T follicular helper cell (primary cell): ENCODE results near the gene ADGRG2.
"Not testable (repeated sequence)": the region's sequence is repeated elsewhere in the genome, so short reads cannot be mapped to it uniquely, and the experiment has no call there.

Experiments
- DNase-seq: peaks from one replicate; pipeline ENCODE4 v3.0.0-alpha.2; 2020; ENCODE audit warnings: low read depth

Gene ADGRG2

GRCh38 chrX:18998653-18999052 lies 123.6 kb downstream of the ADGRG2 start:
- no peak for DNase-seq

DNA sequence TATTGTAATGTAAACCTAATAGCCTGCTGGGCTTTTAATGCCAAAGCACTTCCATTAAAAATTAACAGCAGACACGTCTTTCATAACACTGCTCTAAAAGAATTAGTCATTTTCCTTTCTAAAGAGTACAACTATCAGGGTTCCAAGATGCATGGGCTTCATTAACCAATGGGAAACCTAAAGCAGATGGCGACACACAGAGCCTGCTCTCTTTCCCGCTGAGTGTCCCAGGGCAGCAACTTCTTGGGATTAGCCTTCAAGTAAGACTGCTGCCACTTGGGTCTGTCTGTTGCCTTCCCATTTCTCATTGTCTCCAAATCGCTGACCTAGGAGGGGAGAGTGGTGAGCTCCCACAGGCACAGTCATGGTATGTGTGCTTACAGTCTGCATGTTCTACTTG lies 124.4 kb downstream of the ADGRG2 start:
- DNase-seq = no peak

GRCh38 chrX:18996536-18996935 lies 125.7 kb downstream of the ADGRG2 start:
- DNase-seq = no peak

GRCh38 chrX:18995221-18995620 lies 127.0 kb downstream of the ADGRG2 start:
- no peak for DNase-seq

GRCh38 chrX:18994713-18995112 lies 127.6 kb downstream of the ADGRG2 start:
- no peak for DNase-seq

- no peak for DNase-seq
Measured at GRCh38 chrX:18992829-18993228, 129.4 kb downstream of the ADGRG2 start.

GRCh38 chrX:18985186-18985435 lies 137.2 kb downstream of the ADGRG2 start:
- DNase-seq = no peak

- peak; percentile 80 for DNase-seq
Measured at GRCh38 chrX:18984381-18985185, 137.7 kb downstream of the ADGRG2 start.

DNA sequence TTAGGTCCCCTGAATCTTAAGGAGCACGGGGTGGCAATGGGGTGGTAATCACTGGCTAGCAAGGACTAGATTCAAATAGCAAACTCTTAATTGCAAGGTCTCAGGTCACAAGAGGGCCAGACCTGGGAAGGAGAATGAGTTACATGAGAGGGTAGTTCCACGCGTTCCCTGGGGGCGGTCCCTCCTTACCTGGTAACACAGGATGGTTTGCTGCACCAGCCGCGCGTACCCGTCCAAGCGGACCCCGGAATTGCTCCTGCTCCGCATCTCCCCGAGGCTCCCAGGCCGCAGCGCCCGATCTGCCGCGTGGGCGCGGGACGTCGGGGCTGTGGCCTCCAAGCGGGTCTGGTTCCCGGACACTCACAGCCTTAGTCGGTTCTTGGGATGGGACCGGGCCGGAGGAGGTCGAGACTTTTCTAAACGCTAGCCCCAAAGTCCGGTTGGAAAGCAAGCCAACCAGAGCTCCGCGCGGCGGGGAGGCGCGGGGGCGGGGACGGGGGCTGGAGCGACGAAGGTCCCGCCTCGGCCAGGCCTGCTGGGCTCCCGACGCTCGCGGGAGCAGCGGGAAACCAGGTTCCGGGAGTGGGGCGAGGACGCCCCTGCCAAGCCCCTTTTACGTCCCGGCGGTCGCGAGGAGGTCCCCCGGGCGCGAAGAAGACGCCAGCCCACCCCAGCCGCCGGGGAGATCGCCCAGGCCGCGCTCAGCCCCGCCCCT lies 138.4 kb downstream of the ADGRG2 start, which contains the start of gene PHKA2:
Gene PHKA2 (minus strand): TSS at position 449 of the 715 bp plus-strand sequence. CDS start 182 bp downstream, at position 267.
- peak; percentile 2 for DNase-seq

DNA sequence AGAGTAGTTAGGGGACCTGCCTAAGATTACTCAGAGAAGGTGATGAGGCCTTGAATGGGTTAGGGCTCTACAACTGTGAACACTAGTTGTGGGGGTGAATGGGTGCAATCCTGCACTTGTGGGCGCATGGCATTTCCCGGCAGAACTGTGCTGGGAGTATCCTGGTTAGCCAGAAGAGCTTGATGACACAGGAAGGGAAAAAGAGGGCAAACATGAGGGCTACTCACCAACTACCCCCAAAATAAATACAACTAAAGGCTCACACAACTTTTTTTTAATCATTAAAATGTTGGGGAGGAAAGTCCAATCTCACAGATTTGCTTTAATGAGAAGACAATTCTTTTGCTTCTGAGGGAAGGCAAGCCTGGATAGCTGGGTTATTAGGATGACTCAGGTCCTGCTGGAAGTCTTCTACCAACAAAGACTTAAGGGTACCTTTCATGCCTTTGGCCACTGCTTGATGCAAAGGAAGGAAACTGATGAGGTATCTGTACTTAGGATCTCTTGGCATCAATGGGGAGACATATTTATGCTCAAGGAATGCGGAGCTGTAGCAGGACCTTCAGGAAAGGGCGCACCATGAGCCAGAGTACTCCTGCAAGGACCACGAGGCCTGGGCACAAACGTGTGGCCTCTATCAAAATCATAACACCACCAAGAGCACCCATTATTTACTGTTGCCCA lies 141.0 kb downstream of the ADGRG2 start:
- no peak for DNase-seq

DNA sequence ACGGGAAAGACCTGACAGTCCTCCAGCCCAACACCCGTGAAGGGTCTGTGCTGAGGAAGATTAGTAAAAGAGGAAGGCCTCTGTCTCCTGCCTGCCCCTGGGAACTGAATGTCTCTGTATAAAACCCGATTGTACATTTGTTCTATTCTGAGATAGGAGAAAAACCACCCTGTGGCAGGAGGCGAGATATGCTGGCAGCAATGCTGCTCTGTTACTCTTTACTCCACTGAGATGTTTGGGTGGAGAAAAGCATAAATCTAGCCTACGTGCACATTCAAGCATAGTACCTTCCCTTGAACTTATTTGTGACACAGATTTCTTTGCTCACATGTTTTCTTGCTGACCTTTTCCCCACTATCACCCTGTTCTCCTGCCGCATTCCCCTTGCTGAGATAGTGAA lies 142.0 kb downstream of the ADGRG2 start:
- DNase-seq = not testable (repeated sequence)

GRCh38 chrX:18974993-18975392 lies 147.3 kb downstream of the ADGRG2 start:
- DNase-seq = no peak

GRCh38 chrX:18973527-18974192 lies 148.6 kb downstream of the ADGRG2 start:
- no peak for DNase-seq

GRCh38 chrX:18971506-18971905 lies 150.8 kb downstream of the ADGRG2 start:
- DNase-seq = no peak

GRCh38 chrX:18970465-18970864 lies 151.8 kb downstream of the ADGRG2 start:
- no peak for DNase-seq

DNA sequence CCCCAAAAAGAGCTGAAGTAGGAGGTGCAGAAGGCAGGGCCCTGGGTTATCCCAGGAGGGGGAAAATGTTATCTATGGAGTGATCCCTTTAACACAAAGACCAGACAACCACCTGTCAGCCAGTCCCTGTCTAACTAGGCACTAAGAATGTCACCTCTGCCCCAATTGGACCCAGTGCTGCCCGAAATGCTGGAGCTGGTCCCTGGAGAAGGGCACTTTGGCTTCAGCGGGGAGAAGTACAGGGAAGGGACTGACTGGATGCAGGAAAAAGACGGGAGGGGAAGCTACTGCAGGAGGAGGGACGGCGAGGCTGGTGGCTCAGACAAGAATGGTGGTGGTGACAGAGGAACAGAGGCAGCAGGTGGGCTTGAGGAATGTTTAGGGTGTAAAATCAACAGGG lies 155.6 kb downstream of the ADGRG2 start:
- DNase-seq = no peak

DNA sequence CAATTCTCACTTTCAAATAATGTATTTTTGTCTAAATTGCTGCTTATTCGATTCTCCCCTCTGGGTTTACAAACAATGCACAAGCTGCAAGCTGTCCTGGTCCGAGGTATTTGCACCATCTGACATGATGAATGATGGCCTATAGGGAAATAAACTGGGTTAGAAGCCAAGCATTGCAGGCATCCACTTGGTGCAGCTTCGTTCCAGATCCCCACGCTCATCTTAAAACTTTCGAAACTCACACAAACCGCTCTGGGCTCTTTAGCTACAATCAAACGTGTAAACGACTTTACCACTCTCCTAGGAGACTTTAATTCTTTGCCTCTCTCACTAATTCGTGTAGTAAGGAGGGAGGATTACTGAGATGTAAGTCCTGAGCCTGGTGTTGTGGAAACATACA lies 157.4 kb downstream of the ADGRG2 start:
- no peak for DNase-seq

GRCh38 chrX:18964026-18964425 lies 158.2 kb downstream of the ADGRG2 start:
- no peak for DNase-seq

GRCh38 chrX:18962329-18962728 lies 159.9 kb downstream of the ADGRG2 start:
- DNase-seq = no peak

GRCh38 chrX:18961686-18962085 lies 160.6 kb downstream of the ADGRG2 start:
- no peak for DNase-seq

GRCh38 chrX:18956303-18957032 lies 165.8 kb downstream of the ADGRG2 start:
- no peak for DNase-seq

DNA sequence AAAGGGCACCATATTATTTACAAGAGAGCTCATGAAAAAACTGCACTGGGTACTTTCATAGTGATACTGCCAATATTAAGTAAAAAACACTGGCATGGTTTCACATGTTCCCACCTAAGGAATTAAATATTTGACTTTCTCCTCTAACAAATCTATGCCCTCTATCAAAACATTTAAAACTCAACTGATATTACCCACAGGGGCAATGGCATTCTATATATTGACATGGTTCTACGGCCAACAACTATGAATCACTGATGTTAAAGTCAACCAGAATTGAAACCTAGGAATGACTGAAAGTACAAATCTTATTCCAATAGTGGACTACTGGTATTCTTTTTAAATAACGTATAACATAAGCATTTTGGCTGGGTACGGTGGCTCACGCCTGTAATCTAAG lies 166.6 kb downstream of the ADGRG2 start:
- DNase-seq = no peak
